HG03060 (cell line): Measurements from ENCODE around the gene PEA15.
A peak's percentile ranks its signal among the peaks of the same experiment; 100 is the strongest.

Experiments used
- ATAC-seq: cut with Tn5 transposase; IDR thresholded peaks from one replicate; pipeline ENCODE4 v1.9.1; 2021; ENCODE audit warnings: low read depth, moderate number of reproducible peaks; ENCODE audit not compliant: unreplicated experiment

The PEA15 gene, protein sequence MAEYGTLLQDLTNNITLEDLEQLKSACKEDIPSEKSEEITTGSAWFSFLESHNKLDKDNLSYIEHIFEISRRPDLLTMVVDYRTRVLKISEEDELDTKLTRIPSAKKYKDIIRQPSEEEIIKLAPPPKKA

GRCh38 chr1:160205242-160206035 lies at the start of gene PEA15:
Gene PEA15, plus strand, starts transcription at chr1:160205384. Its CDS starts 6,161 bp downstream, at chr1:160211545.
- ATAC-seq = peak; percentile 4

DNA sequence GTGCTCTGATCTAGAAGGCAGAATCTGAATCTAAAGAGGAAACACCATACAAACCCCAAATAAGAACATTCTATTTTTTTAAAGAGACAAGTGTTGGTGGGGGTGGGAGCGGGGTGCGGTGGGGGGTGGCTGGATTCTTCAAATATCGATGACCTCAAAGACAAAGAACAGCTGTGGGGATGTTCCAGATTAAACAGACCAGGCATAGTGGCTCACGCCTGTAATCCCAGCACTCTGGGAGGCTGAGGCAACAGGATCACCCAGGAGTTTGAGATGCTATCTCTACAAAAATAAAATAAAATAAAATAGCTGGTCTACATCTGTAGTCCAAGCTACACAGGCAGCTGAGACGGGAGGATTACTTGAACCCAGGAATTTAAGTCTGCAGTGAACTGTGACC lies 48.8 kb upstream of the PEA15 start:
- ATAC-seq = no peak

GRCh38 chr1:160157174-160157573 lies 48.0 kb upstream of the PEA15 start:
- ATAC-seq = no peak

DNA sequence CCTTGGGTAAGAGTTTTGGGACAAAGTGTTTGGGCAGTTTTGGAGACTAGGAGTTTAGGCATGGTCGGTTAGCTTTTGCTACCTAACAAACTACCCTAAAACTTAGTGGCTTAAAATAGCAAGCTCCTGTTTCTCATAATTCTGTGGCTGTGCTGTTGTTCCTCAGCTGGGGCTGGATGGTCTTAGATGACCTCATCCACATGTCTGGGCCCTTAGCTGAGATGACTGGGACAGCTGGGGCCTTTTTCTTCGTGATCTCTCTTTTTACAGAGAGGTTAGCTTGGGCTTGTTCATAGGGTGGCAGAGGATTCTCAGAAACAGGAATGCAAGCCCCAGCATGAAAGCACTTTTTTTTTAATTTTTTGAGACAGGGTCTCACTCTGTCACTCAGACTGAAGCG lies 47.2 kb upstream of the PEA15 start:
- ATAC-seq = no peak

DNA sequence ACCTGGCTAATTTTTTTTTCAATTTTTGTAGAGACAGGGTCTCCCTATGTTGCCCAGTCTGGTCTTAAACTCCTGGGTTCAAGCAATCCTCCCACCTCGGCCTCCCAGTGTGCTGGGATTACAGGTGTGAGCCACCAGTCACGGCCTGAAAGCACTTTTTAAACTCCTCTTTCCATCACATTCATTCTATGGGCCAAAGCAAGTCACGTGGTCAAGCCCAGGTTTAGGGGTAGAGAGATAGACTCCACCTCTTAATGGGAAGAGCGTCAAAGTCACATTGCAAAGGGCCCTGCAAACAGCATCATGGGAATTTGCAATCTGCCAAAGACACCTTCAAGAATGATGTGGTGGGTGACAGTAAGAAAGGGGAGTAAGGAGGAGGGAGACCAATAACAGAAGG lies 46.6 kb upstream of the PEA15 start:
- no peak for ATAC-seq

DNA sequence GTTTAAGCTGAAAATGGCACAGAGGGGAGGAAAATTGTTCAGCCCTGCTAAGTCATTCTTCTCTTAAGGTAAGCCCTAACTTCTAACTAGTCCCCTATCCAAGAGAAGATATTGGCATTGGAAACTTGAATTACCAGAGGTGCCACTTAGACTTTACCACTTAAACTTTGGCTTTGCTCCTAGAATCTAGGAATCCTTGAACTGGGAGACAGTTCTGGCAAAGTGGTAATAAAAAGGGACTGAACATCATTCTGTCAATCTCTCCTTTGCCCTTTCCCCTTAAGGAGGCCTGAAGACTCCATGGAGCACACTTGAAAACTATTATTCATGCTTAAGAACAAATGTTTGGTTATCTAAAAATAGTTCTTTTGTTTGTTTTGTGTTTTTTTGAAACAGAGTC lies 45.3 kb upstream of the PEA15 start:
- ATAC-seq = no peak

- no peak for ATAC-seq
Observed at GRCh38 chr1:160161965-160162705, 43.0 kb upstream of the PEA15 start.

DNA sequence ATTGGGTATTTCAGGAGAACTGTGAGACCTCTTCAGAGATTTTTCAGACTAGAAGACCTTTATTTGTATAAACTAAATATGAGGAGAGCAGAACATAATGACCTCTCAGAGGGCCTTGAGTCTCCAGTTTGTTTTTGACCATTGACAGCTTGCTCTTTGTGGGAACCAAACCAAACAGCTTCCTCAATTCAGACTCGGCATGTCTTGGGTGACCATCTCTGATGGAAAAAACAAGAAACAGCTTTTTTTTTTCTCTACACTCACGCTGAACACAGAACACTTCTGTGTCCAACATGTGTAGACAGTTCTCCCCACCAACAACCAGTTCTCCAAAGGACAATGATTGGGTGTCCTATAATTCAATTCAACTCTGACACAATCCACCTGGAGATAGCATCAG lies 42.3 kb upstream of the PEA15 start:
- ATAC-seq = no peak

- no peak for ATAC-seq
Observed at GRCh38 chr1:160163615-160164014, 41.6 kb upstream of the PEA15 start.

DNA sequence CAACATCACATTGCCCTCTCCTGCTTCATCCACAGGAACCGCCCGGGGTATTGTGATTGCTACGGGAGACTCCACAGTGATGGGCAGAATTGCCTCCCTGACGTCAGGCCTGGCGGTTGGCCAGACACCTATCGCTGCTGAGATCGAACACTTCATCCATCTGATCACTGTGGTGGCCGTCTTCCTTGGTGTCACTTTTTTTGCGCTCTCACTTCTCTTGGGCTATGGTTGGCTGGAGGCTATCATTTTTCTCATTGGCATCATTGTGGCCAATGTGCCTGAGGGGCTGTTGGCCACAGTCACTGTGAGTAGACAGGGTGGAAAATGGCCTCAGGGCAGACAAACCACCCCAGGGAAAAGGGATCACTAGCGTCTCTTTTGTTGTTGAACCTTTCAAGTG lies 41.1 kb upstream of the PEA15 start:
- ATAC-seq = no peak

- no peak for ATAC-seq
Observed at GRCh38 chr1:160166166-160166868, 38.9 kb upstream of the PEA15 start.

DNA sequence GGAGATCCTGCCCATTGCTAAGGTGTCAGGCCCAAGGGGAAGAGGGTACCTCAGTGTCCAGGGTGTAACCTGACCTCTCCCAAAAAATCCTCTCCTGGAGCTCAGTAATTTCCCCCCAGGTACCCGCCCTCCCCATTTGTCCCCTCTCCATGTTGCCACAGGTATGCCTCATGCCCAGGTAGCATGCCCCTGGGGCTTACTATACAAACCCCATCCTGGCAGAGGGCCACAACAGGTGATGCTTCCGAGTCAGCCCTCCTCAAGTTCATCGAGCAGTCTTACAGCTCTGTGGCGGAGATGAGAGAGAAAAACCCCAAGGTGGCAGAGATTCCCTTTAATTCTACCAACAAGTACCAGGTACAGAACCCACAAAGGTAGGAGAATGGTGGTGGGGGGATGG lies 38.1 kb upstream of the PEA15 start:
- ATAC-seq = no peak

DNA sequence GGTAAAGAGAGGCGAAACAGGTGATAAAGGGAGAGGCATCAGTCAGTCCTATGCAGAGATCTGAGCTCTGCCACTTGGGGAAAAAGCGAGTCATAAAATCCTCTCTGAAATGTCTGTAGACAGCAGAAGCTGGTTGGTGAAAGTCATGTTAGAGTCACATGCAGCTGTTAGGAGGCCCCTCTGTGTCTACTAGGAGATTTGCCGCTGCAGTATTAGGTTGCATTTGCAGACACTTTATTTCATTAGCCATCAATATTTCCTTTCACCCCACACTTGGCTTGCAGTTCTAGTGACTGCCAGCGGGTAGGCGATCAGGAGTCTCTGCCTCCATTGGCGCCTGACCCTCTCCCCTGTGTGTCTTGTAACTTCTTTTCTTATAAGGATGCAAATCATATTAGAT lies 37.6 kb upstream of the PEA15 start:
- no peak for ATAC-seq

DNA sequence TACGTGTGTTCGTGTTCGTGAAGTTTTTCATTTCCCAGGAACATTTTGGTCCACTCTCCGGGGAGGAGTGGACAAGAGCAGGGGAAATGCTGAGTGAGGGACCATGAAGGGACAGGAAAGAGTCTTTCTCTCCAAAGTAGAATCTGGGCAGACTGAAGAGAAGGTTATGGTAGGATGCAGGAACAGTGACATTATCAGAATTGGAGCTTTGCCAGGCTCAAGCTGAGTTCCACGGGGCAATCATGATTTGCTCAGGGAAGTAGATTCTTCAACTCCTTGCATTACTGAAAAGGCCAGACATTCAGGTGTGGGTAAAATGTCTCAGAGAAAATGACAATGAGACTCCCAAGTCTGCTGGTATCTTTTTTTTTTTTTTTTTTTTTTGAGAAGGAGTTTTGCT lies 37.2 kb upstream of the PEA15 start:
- ATAC-seq = no peak

- no peak for ATAC-seq
Observed at GRCh38 chr1:160168609-160169369, 36.4 kb upstream of the PEA15 start.

DNA sequence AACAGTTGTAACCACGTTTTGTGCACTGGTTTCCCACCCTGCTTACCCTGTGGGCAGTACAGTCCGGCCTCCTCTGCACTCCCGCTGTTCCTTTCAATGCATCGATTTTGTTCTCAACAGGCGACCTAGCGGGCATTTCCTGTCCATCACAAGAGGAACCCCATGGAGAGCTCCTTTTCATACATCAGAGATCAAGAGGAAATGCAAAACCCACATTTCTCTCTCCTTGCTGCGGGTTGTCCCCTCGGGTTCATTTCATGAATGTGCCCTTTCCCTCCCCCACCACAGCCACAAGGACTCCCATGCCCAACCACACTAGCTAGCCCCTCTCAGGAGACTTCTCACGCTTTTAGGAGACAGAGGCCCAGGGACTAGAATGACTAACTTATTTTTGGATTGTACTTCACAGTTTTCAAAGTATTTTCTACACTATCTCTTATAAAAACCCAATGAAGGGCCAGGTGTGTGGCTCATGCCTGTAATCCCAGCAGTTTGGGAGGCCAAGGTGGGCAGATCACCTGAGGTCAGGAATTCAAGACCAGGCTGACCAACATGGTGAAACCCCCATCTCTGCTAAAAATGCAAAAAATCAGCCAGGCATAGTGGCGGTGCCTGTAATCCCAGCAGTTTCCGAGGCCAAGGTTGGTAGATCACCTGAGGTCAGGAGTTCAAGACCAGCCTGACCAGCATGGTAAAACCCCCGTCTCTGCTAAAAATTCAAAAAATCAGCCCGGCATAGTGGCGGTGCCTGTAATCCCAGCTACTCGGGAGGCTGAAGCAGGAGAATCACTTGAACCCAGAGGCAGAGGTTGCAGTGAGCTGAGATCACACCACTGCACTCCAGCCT lies 35.4 kb upstream of the PEA15 start:
- ATAC-seq = peak; percentile 42

GRCh38 chr1:160171354-160171753 lies 33.8 kb upstream of the PEA15 start:
- ATAC-seq = no peak

DNA sequence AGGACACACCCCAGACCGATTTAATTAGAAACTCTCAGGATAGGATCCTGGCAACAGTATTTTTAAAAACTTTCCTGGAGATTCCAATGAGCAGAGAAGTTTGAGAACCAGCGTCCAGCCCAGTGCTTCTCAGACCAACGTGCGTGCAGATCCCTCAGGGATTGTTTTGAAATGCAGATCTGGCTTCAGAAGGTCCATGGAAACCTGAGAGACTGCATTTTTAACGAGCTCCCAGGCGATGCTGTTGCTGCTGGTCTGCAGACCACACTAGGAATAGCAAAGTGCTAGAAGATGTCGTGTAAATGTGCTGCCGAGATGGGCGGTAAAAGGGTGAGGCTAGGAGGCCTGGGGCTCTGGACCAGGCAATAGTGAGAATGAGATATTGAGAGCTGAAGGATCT lies 33.2 kb upstream of the PEA15 start:
- ATAC-seq = no peak

DNA sequence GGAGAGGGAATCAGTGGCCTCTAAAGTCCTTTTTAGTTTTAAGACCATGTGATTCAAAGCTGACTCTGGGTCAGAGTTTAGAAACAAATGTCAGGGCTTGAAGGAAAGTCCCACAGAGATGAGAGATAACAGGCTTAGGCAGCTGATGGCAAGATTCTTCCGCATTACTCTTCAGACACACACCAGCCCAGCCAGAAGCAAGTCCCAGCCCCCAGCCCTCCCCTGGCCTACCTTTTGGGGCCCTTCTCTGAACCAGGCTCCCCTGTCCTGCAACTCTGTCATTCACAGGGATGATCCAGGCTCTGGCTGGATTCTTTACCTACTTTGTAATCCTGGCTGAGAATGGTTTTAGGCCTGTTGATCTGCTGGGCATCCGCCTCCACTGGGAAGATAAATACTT lies 28.0 kb upstream of the PEA15 start:
- no peak for ATAC-seq

DNA sequence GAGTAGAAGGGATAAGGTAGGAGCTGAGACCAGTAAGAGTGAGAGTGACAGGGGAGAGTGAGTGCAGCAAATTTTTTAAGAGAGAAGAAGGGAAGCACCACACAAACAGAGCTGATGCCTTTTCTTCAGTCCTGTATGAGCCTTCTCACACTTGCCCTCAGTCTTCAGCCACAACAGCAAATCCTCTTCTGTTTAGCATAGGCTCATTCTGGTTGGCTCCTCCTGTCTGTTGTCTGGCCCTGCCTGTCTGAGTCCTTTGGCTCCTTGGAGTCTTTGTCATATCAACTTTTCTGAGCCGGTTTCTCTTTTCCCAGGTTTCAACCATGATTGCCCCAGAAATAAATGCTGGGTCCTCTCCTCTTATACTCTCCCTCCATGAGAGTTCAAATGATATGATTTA lies 27.5 kb upstream of the PEA15 start:
- no peak for ATAC-seq
